Naive thymus-derived CD4-positive, alpha-beta T cell (primary cell): ENCODE results near the gene TERB2. TPM values are rescaled to one million over a fixed set of nuclear protein-coding genes. Genes with fewer than 3 reads are reported as not detected.
"Not testable (repeated sequence)": the region's sequence is repeated elsewhere in the genome, so short reads cannot be mapped to it uniquely, and the experiment has no call there.

ENCODE experiments used
- ATAC-seq: fragments of 150-1000 bp; cut with Tn5 transposase; 2 replicates; pipeline ENCODE4 v1.10.0; 2021; ENCODE audit warnings: mild to moderate bottlenecking, moderate library complexity
- CTCF ChIA-PET: fragments of 350-600 bp; sonication (Branson Sonifier 250); formaldehyde crosslinking; loops from one replicate; lab custom pipeline; 2021; ENCODE audit warnings: antibody characterized with exemption; lab: Charles Lee
- POLR2A ChIA-PET: fragments of 350-600 bp; sonication (Branson Sonifier 250); formaldehyde crosslinking; loops from one replicate; lab custom pipeline; 2021; ENCODE audit warnings: antibody characterized with exemption, inconsistent platforms; lab: Charles Lee
- DNase-seq, 9 donors: peaks; one replicate each; pipeline versions ENCODE4 v3.0.0 to v3.0.0-alpha.2; 2020 to 2022; ENCODE audit warnings: mixed read lengths in 1 of 9
- H3K27ac ChIP-seq: one replicate; pipeline ENCODE4 v1.7.0; 2013; ENCODE audit warnings: mild to moderate bottlenecking, low read depth, low read length, moderate library complexity
- H3K27me3 ChIP-seq, 2 donors: one replicate each; pipeline ENCODE4 v1.7.0; 2013; ENCODE audit warnings: low read length in 2 of 2, mild to moderate bottlenecking in 2 of 2, moderate library complexity in 2 of 2; ENCODE audit not compliant: control insufficient read depth in 2 of 2, insufficient read depth in 2 of 2
- H3K36me3 ChIP-seq, 3 experiments: 1 replicate in 2 of 3; 2 replicates in 1 of 3; pipeline ENCODE4 v1.7.0; 2013; ENCODE audit warnings: low read length in 3 of 3, mild to moderate bottlenecking in 3 of 3, moderate library complexity in 1 of 3; ENCODE audit not compliant: insufficient read depth in 3 of 3, control insufficient read depth in 2 of 3
- H3K4me1 ChIP-seq, 2 donors: one replicate each; pipeline ENCODE4 v1.7.0; 2013; ENCODE audit warnings: low read length in 2 of 2, mild to moderate bottlenecking in 2 of 2, moderate library complexity in 1 of 2; ENCODE audit not compliant: control insufficient read depth in 2 of 2, insufficient read depth in 2 of 2
- H3K4me3 ChIP-seq: 2 replicates; pipeline ENCODE4 v1.7.0; 2013; ENCODE audit warnings: mild to moderate bottlenecking, low read length
- H3K9me3 ChIP-seq, 3 experiments: 1 replicate in 2 of 3; 2 replicates in 1 of 3; pipeline ENCODE4 v1.7.0; 2013; ENCODE audit warnings: low read length in 3 of 3; ENCODE audit not compliant: control insufficient read depth in 2 of 3
- H3K27ac Mint-ChIP-seq, 9 donors: one replicate each; pipeline ENCODE4 v1.8.0; 2020 to 2022; ENCODE audit warnings: mixed read lengths in 9 of 9, mild to moderate bottlenecking in 8 of 9, moderate library complexity in 5 of 9, inconsistent platforms in 2 of 9
- H3K27me3 Mint-ChIP-seq, 5 donors: one replicate each; pipeline ENCODE4 v1.8.0; 2021 to 2022; ENCODE audit warnings: mixed read lengths in 5 of 5, mild to moderate bottlenecking in 1 of 5
- H3K36me3 Mint-ChIP-seq, 5 donors: one replicate each; pipeline ENCODE4 v1.8.0; 2020 to 2022; ENCODE audit warnings: mixed read lengths in 5 of 5, mild to moderate bottlenecking in 3 of 5, inconsistent platforms in 1 of 5
- H3K4me1 Mint-ChIP-seq, 7 donors: one replicate each; pipeline ENCODE4 v1.8.0; 2020 to 2022; ENCODE audit warnings: mixed read lengths in 7 of 7, mild to moderate bottlenecking in 3 of 7, inconsistent platforms in 1 of 7
- H3K4me3 Mint-ChIP-seq, 10 donors: one replicate each; pipeline ENCODE4 v1.8.0; 2020 to 2022; ENCODE audit warnings: mild to moderate bottlenecking in 10 of 10, mixed read lengths in 10 of 10, moderate library complexity in 6 of 10, inconsistent platforms in 2 of 10
- H3K9me3 Mint-ChIP-seq, 11 donors: one replicate each; pipeline ENCODE4 v1.8.0; 2020 to 2022; ENCODE audit warnings: mixed read lengths in 11 of 11, mild to moderate bottlenecking in 4 of 11, inconsistent platforms in 1 of 11, moderate library complexity in 1 of 11
- intact Hi-C, 2 donors: fragments of 100-400 bp; cut with micrococcal nuclease; formaldehyde crosslinking; loops; one replicate each; pipeline ENCODE4 v1.15.1; 2023
- polyA plus RNA-seq, 2 donors: library from polyadenylated mRNA; unstranded; fragments of 300-500 nt; fragmentation: Illumina TruSeq; gene quantifications; one replicate each; pipeline ENCODE4 v1.2.3, GENCODE V29; 2021
- total RNA-seq, 6 experiments: library from RNA in 5 of 6; stranded (reverse) in 5 of 6; gene quantifications; 1 replicate in 5 of 6; 2 replicates in 1 of 6; pipeline ENCODE4 v1.2.3 and lab custom pipeline; 2021 to 2026

TERB2 gene
- total and polyA plus RNA-seq, 7 experiments from 2014 or later = not detected

GRCh38 chr15:44979617-44980339, 23.3 kb downstream of the TERB2 start:
- DNase-seq, CTCF ChIA-PET, H3K4me1 Mint-ChIP-seq, H3K4me3 ChIP-seq, H3K4me1 ChIP-seq, H3K9me3 Mint-ChIP-seq, H3K27me3 ChIP-seq, ATAC-seq, intact Hi-C loops, POLR2A ChIA-PET, H3K27ac ChIP-seq, H3K9me3 ChIP-seq, H3K4me3 Mint-ChIP-seq, H3K36me3 Mint-ChIP-seq, H3K36me3 ChIP-seq, H3K27ac Mint-ChIP-seq: not testable (repeated sequence)
- peaks cover 0 to 22% (median 4%) of the 10 kb centered on the region in 5 donors for H3K27me3 Mint-ChIP-seq

GRCh38 chr15:44984144-44984543, 27.7 kb downstream of the TERB2 start:
- DNase-seq, H3K4me3 ChIP-seq, H3K27ac ChIP-seq, H3K27ac Mint-ChIP-seq, CTCF ChIA-PET, H3K9me3 Mint-ChIP-seq, H3K36me3 ChIP-seq, H3K9me3 ChIP-seq, H3K36me3 Mint-ChIP-seq, intact Hi-C loops, H3K4me1 ChIP-seq, POLR2A ChIA-PET, H3K27me3 ChIP-seq, ATAC-seq, H3K4me3 Mint-ChIP-seq, H3K4me1 Mint-ChIP-seq: not testable (repeated sequence)
- H3K27me3 Mint-ChIP-seq = peaks cover 0 to 10% (median 6%) of the 10 kb centered on the region in 5 donors

GRCh38 chr15:44986346-44987055, 30.0 kb downstream of the TERB2 start:
- intact Hi-C loops = loop anchor here in 1 of 2 donors (5.0 kb wide), 1 partner anchor 89 kb away; no protein-coding TSS in a partner anchor
- H3K4me1 Mint-ChIP-seq, H3K27ac ChIP-seq, DNase-seq, H3K36me3 ChIP-seq, H3K27me3 ChIP-seq, H3K36me3 Mint-ChIP-seq, H3K4me1 ChIP-seq, H3K4me3 ChIP-seq, CTCF ChIA-PET, H3K9me3 Mint-ChIP-seq, ATAC-seq, POLR2A ChIA-PET, H3K27ac Mint-ChIP-seq, H3K9me3 ChIP-seq: not testable (repeated sequence)
- Mint-ChIP-seq H3K27me3 (peaks cover 4 to 19% (median 11%) of the 10 kb centered on the region in 5 donors), H3K4me3 (peak overlapping the region in 2 of 10 donors; percentile 5 to 21)

- H3K4me3 ChIP-seq = not testable (repeated sequence)
- intact Hi-C loops = loop anchor here in 1 of 2 donors (5.0 kb wide), 1 partner anchor 90 kb away; no protein-coding TSS in a partner anchor
Observed at GRCh38 chr15:44987711-44988110, 31.2 kb downstream of the TERB2 start.

GRCh38 chr15:44988184-44988869, 31.8 kb downstream of the TERB2 start:
- DNase-seq, H3K27me3 ChIP-seq, H3K36me3 ChIP-seq, H3K9me3 ChIP-seq, H3K4me3 Mint-ChIP-seq, H3K4me1 Mint-ChIP-seq, ATAC-seq, H3K9me3 Mint-ChIP-seq, H3K27ac Mint-ChIP-seq, H3K4me3 ChIP-seq, H3K36me3 Mint-ChIP-seq, H3K4me1 ChIP-seq, POLR2A ChIA-PET, H3K27ac ChIP-seq, CTCF ChIA-PET: not testable (repeated sequence)
- intact Hi-C loops = loop anchor here in 1 of 2 donors (5.0 kb wide), 1 partner anchor 91 kb away; no protein-coding TSS in a partner anchor
- H3K27me3 Mint-ChIP-seq = peaks cover 12 to 29% (median 23%) of the 10 kb centered on the region in 5 donors

More at GRCh38 chr15:44987711-44988110, 31.2 kb downstream of the TERB2 start:
- H3K36me3 ChIP-seq, H3K9me3 Mint-ChIP-seq, H3K27ac Mint-ChIP-seq, H3K36me3 Mint-ChIP-seq, ATAC-seq, CTCF ChIA-PET, H3K27me3 ChIP-seq, H3K4me1 ChIP-seq, DNase-seq, H3K4me1 Mint-ChIP-seq, H3K27ac ChIP-seq, H3K4me3 Mint-ChIP-seq, H3K9me3 ChIP-seq, POLR2A ChIA-PET: not testable (repeated sequence)
- H3K27me3 Mint-ChIP-seq = peaks cover 6 to 26% (median 19%) of the 10 kb centered on the region in 5 donors

- H3K4me1 ChIP-seq, ATAC-seq, POLR2A ChIA-PET, H3K4me1 Mint-ChIP-seq, H3K27ac Mint-ChIP-seq, H3K36me3 ChIP-seq, H3K9me3 ChIP-seq, H3K27ac ChIP-seq, CTCF ChIA-PET, H3K9me3 Mint-ChIP-seq, H3K36me3 Mint-ChIP-seq, H3K4me3 Mint-ChIP-seq, DNase-seq, H3K4me3 ChIP-seq, H3K27me3 ChIP-seq: not testable (repeated sequence)
- peaks cover 13 to 28% (median 23%) of the 10 kb centered on the region in 5 donors for H3K27me3 Mint-ChIP-seq
- intact Hi-C loops = loop anchor here in 1 of 2 donors (5.0 kb wide), 1 partner anchor 92 kb away; no protein-coding TSS in a partner anchor
Observed at GRCh38 chr15:44988870-44989219, 32.4 kb downstream of the TERB2 start.
